HepG2 (cell line): ENCODE measurements around the gene PTPN18. TPM values are rescaled to one million over a fixed set of nuclear protein-coding genes. Genes with fewer than 3 reads are reported as not detected.

Source experiments
- FOXC1 ChIP-seq: sonication (generic); formaldehyde crosslinking; IDR thresholded peaks from 2 replicates; pipeline ENCODE4 v1.8.0; 2022; ENCODE audit warnings: mild to moderate bottlenecking, missing genetic modification reagents, borderline replicate concordance
- GPN1 ChIP-seq: sonication (generic); formaldehyde crosslinking; IDR thresholded peaks from 2 replicates; pipeline ENCODE4 v1.5.1; 2020; ENCODE audit warnings: missing genetic modification reagents, borderline replicate concordance
- HOXA3 ChIP-seq: sonication (generic); formaldehyde crosslinking; IDR thresholded peaks from 2 replicates; pipeline ENCODE4 v1.5.0; 2020; ENCODE audit warnings: missing genetic modification reagents
- ISL2 ChIP-seq: sonication (generic); formaldehyde crosslinking; IDR thresholded peaks from 2 replicates; pipeline ENCODE4 v1.5.0; 2020; ENCODE audit warnings: missing genetic modification reagents
- MAFF ChIP-seq: IDR thresholded peaks from 2 replicates; pipeline ENCODE4 v1.6.1; 2011; ENCODE audit warnings: low read depth, low read length, improper control_type of control experiment
- MTF1 ChIP-seq: sonication (generic); formaldehyde crosslinking; IDR thresholded peaks from 2 replicates; pipeline ENCODE4 v1.5.0; 2020; ENCODE audit warnings: missing genetic modification reagents
- NFE2 ChIP-seq: sonication (generic); formaldehyde crosslinking; IDR thresholded peaks from 2 replicates; pipeline ENCODE4 v1.4.0; 2020; ENCODE audit warnings: missing genetic modification reagents
- ZFP37 ChIP-seq: sonication (generic); formaldehyde crosslinking; IDR thresholded peaks from 2 replicates; pipeline ENCODE4 v1.4.0; 2020; ENCODE audit warnings: missing genetic modification reagents, borderline replicate concordance
- ZNF326 ChIP-seq: sonication (generic); formaldehyde crosslinking; IDR thresholded peaks from 2 replicates; pipeline ENCODE4 v1.4.0; 2020; ENCODE audit warnings: missing genetic modification reagents, borderline replicate concordance
- ZNF451 ChIP-seq: sonication (generic); formaldehyde crosslinking; IDR thresholded peaks from 2 replicates; pipeline ENCODE4 v1.5.0; 2020; ENCODE audit warnings: mild to moderate bottlenecking, missing genetic modification reagents
- ZNF557 ChIP-seq: sonication (generic); formaldehyde crosslinking; IDR thresholded peaks from 2 replicates; pipeline ENCODE4 v1.4.0; 2020; ENCODE audit warnings: missing genetic modification reagents
- ZSCAN21 ChIP-seq: sonication (generic); formaldehyde crosslinking; IDR thresholded peaks from 2 replicates; pipeline ENCODE4 v1.8.0; 2022; ENCODE audit warnings: mild to moderate bottlenecking, missing genetic modification reagents, moderate library complexity, borderline replicate concordance
- polyA plus RNA-seq, 8 experiments: library from polyadenylated mRNA; depleted of rRNA in 3 of 8; stranded (reverse) in 7 of 8; unstranded in 1 of 8; fragments of >200 nt; fragmentation: Illumina TruSeq in 4 of 8; extraction: Trizol in 4 of 8; gene quantifications; 2 replicates each; pipeline versions ENCODE4 v1.2.1 to v1.2.3, GENCODE V29; 2011 to 2016; ENCODE audit warnings: low read depth in 4 of 8, missing spikeins in 1 of 8, mixed read lengths in 1 of 8; ENCODE audit not compliant: insufficient read depth in 1 of 8
- total RNA-seq, 5 experiments: library from RNA; depleted of rRNA; stranded (reverse); fragments of >200 nt; fragmentation: Illumina TruSeq; extraction: Trizol; gene quantifications; 2 replicates each; pipeline ENCODE4 v1.2.3, GENCODE V29; 2016; ENCODE audit warnings: low read depth in 1 of 5
- TF ChIP-seq, protein P1 (sequence below): IDR thresholded peaks from 2 replicates; pipeline ENCODE4 v1.6.1; 2016; ENCODE audit warnings: low read depth, missing genetic modification reagents, missing compliant biosample characterization
- TF ChIP-seq, protein P2 (sequence below): IDR thresholded peaks from 2 replicates; pipeline ENCODE4 v1.6.1; 2016; ENCODE audit warnings: missing genetic modification reagents, missing compliant biosample characterization
- TF ChIP-seq, protein P3 (sequence below): sonication (generic); formaldehyde crosslinking; IDR thresholded peaks from 2 replicates; pipeline ENCODE4 v1.5.0; 2020; ENCODE audit warnings: missing genetic modification reagents
- TF ChIP-seq, protein P4 (sequence below): sonication (generic); formaldehyde crosslinking; IDR thresholded peaks from 2 replicates; pipeline ENCODE4 v1.5.0; 2020; ENCODE audit warnings: missing genetic modification reagents, mild to moderate bottlenecking, borderline replicate concordance
- TF ChIP-seq, protein P5 (sequence below): sonication (generic); formaldehyde crosslinking; IDR thresholded peaks from 2 replicates; pipeline ENCODE4 v1.4.0; 2020; ENCODE audit warnings: missing genetic modification reagents

The PTPN18 gene
- total and polyA plus RNA-seq, 2 of the 13 experiments (the other 11 are each of a cell fraction or from before 2014, with no cell fraction given): 14.8 to 39.6 TPM

DNA sequence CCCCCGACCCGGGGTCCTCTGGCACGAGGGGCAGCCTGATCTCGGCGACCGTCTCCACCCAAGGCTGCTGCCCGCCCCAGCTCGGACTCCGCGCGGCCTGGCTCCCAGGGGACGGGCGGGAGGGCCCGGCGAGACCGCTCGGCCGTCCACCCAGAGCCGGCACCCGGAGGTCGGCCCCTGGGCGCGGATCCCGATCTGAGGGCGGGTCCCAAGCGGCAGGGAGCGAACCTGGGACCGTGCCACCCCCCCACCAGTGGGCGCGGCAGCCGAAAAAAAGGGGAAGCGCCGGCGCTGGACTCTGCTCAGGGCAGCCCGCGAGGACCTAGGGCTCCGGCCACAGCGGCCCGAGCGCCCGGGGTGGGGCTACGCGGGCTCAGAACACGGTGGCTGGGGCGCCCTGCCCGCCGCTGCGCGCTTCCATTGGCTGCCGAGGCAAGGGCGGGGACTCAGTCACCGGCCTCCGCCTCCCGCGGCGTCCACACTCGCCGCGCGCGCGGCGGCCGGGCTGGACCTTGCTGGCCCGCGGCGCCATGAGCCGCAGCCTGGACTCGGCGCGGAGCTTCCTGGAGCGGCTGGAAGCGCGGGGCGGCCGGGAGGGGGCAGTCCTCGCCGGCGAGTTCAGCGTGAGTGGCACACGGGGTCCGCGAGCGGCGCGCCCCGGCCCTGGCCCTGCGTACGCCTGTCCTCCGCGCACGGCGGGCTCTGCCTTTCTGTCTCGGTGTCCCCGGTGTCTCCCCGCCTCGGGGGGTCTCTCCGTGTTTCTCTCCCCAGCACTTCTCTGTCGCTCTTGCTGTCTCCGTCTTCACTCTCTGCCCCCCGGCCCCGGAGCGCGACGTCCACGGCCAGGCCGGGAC is at the start of gene PTPN18 (continued):
- TF ChIP-seq, protein P1, sequence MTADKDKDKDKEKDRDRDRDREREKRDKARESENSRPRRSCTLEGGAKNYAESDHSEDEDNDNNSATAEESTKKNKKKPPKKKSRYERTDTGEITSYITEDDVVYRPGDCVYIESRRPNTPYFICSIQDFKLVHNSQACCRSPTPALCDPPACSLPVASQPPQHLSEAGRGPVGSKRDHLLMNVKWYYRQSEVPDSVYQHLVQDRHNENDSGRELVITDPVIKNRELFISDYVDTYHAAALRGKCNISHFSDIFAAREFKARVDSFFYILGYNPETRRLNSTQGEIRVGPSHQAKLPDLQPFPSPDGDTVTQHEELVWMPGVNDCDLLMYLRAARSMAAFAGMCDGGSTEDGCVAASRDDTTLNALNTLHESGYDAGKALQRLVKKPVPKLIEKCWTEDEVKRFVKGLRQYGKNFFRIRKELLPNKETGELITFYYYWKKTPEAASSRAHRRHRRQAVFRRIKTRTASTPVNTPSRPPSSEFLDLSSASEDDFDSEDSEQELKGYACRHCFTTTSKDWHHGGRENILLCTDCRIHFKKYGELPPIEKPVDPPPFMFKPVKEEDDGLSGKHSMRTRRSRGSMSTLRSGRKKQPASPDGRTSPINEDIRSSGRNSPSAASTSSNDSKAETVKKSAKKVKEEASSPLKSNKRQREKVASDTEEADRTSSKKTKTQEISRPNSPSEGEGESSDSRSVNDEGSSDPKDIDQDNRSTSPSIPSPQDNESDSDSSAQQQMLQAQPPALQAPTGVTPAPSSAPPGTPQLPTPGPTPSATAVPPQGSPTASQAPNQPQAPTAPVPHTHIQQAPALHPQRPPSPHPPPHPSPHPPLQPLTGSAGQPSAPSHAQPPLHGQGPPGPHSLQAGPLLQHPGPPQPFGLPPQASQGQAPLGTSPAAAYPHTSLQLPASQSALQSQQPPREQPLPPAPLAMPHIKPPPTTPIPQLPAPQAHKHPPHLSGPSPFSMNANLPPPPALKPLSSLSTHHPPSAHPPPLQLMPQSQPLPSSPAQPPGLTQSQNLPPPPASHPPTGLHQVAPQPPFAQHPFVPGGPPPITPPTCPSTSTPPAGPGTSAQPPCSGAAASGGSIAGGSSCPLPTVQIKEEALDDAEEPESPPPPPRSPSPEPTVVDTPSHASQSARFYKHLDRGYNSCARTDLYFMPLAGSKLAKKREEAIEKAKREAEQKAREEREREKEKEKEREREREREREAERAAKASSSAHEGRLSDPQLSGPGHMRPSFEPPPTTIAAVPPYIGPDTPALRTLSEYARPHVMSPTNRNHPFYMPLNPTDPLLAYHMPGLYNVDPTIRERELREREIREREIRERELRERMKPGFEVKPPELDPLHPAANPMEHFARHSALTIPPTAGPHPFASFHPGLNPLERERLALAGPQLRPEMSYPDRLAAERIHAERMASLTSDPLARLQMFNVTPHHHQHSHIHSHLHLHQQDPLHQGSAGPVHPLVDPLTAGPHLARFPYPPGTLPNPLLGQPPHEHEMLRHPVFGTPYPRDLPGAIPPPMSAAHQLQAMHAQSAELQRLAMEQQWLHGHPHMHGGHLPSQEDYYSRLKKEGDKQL (CRISPR knock-in tag): no peak
- TF ChIP-seq MTF1 (CRISPR knock-in tag) (peak; percentile 65), MAFF (no peak), ZFP37 (CRISPR knock-in tag) (0 out of 2 replicates have a peak, but pooled peaks have one; percentile 55), ZNF326 (CRISPR knock-in tag) (no peak), HOXA3 (peak; percentile 85), NFE2 (CRISPR knock-in tag) (no peak), GPN1 (CRISPR knock-in tag) (no peak; the same call in 1 of the 2 replicates), ZNF451 (CRISPR knock-in tag) (peak; percentile 6), ZNF557 (CRISPR knock-in tag) (no peak), ZSCAN21 (CRISPR knock-in tag) (peak; percentile 71; the same call in 1 of the 2 replicates), ISL2 (CRISPR knock-in tag) (no peak), FOXC1 (0 out of 2 replicates have a peak, but pooled peaks have one; percentile 42)
- TF ChIP-seq, protein P2, sequence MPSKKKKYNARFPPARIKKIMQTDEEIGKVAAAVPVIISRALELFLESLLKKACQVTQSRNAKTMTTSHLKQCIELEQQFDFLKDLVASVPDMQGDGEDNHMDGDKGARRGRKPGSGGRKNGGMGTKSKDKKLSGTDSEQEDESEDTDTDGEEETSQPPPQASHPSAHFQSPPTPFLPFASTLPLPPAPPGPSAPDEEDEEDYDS: peak; percentile 68
- TF ChIP-seq, protein P3, sequence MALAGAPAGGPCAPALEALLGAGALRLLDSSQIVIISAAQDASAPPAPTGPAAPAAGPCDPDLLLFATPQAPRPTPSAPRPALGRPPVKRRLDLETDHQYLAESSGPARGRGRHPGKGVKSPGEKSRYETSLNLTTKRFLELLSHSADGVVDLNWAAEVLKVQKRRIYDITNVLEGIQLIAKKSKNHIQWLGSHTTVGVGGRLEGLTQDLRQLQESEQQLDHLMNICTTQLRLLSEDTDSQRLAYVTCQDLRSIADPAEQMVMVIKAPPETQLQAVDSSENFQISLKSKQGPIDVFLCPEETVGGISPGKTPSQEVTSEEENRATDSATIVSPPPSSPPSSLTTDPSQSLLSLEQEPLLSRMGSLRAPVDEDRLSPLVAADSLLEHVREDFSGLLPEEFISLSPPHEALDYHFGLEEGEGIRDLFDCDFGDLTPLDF (CRISPR knock-in tag): 0 out of 2 replicates have a peak, but pooled peaks have one; percentile 31
- TF ChIP-seq, protein P4, sequence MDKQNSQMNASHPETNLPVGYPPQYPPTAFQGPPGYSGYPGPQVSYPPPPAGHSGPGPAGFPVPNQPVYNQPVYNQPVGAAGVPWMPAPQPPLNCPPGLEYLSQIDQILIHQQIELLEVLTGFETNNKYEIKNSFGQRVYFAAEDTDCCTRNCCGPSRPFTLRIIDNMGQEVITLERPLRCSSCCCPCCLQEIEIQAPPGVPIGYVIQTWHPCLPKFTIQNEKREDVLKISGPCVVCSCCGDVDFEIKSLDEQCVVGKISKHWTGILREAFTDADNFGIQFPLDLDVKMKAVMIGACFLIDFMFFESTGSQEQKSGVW (CRISPR knock-in tag): 0 out of 2 replicates have a peak, but pooled peaks have one; percentile 89
- TF ChIP-seq, protein P5, sequence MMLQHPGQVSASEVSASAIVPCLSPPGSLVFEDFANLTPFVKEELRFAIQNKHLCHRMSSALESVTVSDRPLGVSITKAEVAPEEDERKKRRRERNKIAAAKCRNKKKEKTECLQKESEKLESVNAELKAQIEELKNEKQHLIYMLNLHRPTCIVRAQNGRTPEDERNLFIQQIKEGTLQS (CRISPR knock-in tag): peak; percentile 32
